H9 (cell line): Measurements from ENCODE around the gene RBM34. TPM values are rescaled to one million over a fixed set of nuclear protein-coding genes. Genes with fewer than 3 reads are reported as not detected.

Experiments used
- DNase-seq: peaks from one replicate; pipeline ENCODE4 v3.0.0-alpha.2; 2017
- H2AFZ ChIP-seq: one replicate; pipeline ENCODE4 v1.6.1; 2013; ENCODE audit warnings: mild to moderate bottlenecking, low read length, control low read depth, moderate library complexity
- H2AK5ac ChIP-seq: 2 replicates; pipeline ENCODE4 v1.6.1; 2013; ENCODE audit warnings: low read length, control low read depth, mixed read lengths; ENCODE audit not compliant: insufficient read length
- H2BK120ac ChIP-seq: one replicate; pipeline ENCODE4 v1.6.1; 2013; ENCODE audit warnings: low read depth, mild to moderate bottlenecking, low read length, control low read depth, inconsistent platforms; ENCODE audit not compliant: poor library complexity, severe bottlenecking
- H2BK12ac ChIP-seq: 2 replicates; pipeline ENCODE4 v1.6.1; 2013; ENCODE audit warnings: low read length, control low read depth, mixed read lengths, low read depth; ENCODE audit not compliant: insufficient read length
- H2BK15ac ChIP-seq: 2 replicates; pipeline ENCODE4 v1.6.1; 2013; ENCODE audit warnings: low read depth, low read length, control low read depth
- H2BK20ac ChIP-seq: one replicate; pipeline ENCODE4 v1.6.1; 2013; ENCODE audit warnings: low read depth, mild to moderate bottlenecking, low read length, control low read depth, inconsistent platforms; ENCODE audit not compliant: poor library complexity, severe bottlenecking
- H2BK5ac ChIP-seq: 2 replicates; pipeline ENCODE4 v1.6.1; 2013; ENCODE audit warnings: low read length, control low read depth, mixed read lengths; ENCODE audit not compliant: insufficient read length
- H3K14ac ChIP-seq: 2 replicates; pipeline ENCODE4 v1.6.1; 2013; ENCODE audit warnings: low read length, control low read depth; ENCODE audit not compliant: insufficient read depth
- H3K18ac ChIP-seq: 2 replicates; pipeline ENCODE4 v1.6.1; 2013; ENCODE audit warnings: low read depth, mild to moderate bottlenecking, mixed read lengths, low read length, control low read depth; ENCODE audit not compliant: insufficient read length
- H3K23ac ChIP-seq: 2 replicates; pipeline ENCODE4 v1.6.1; 2013; ENCODE audit warnings: low read length, control low read depth, mixed read lengths, low read depth; ENCODE audit not compliant: insufficient read length
- H3K23me2 ChIP-seq: 2 replicates; pipeline ENCODE4 v1.6.1; 2013; ENCODE audit warnings: low read depth, mild to moderate bottlenecking, mixed read lengths, low read length, control low read depth; ENCODE audit not compliant: insufficient read length, poor library complexity, severe bottlenecking
- H3K27ac ChIP-seq: 2 replicates; pipeline ENCODE4 v1.5.1; 2013; ENCODE audit warnings: low read length, control low read depth, mixed read lengths, low read depth; ENCODE audit not compliant: insufficient read length
- H3K27me3 ChIP-seq: 2 replicates; pipeline ENCODE4 v1.6.1; 2013; ENCODE audit warnings: low read length, control low read depth, inconsistent platforms; ENCODE audit not compliant: insufficient read depth
- H3K4ac ChIP-seq: 2 replicates; pipeline ENCODE4 v1.6.1; 2013; ENCODE audit warnings: low read depth, mild to moderate bottlenecking, control low read depth, inconsistent platforms, low read length, moderate library complexity
- H3K4me1 ChIP-seq: 2 replicates; pipeline ENCODE4 v1.6.1; 2013; ENCODE audit warnings: low read length, control low read depth, inconsistent platforms; ENCODE audit not compliant: insufficient read depth
- H3K4me2 ChIP-seq: 2 replicates; pipeline ENCODE4 v1.6.1; 2013; ENCODE audit warnings: low read length, control low read depth, mixed read lengths; ENCODE audit not compliant: insufficient read length, insufficient read depth
- H3K56ac ChIP-seq: 2 replicates; pipeline ENCODE4 v1.6.1; 2013; ENCODE audit warnings: low read depth, mild to moderate bottlenecking, mixed read lengths, low read length, control low read depth; ENCODE audit not compliant: insufficient read length
- H3K79me1 ChIP-seq: 2 replicates; pipeline ENCODE4 v1.6.1; 2013; ENCODE audit warnings: low read depth, mild to moderate bottlenecking, moderate library complexity, low read length, control low read depth, inconsistent platforms; ENCODE audit not compliant: insufficient read depth, poor library complexity, severe bottlenecking
- H3K79me2 ChIP-seq: 2 replicates; pipeline ENCODE4 v1.6.1; 2013; ENCODE audit warnings: low read length, control low read depth, inconsistent platforms; ENCODE audit not compliant: insufficient read depth
- H3K9ac ChIP-seq: 2 replicates; pipeline ENCODE4 v1.6.1; 2013; ENCODE audit warnings: low read length, control low read depth, mixed read lengths; ENCODE audit not compliant: insufficient read length; ENCODE audit errors: extremely low read depth
- H3K9me3 ChIP-seq: one replicate; pipeline ENCODE4 v1.6.1; 2013; ENCODE audit warnings: low read depth, low read length, inconsistent platforms; ENCODE audit not compliant: control insufficient read depth
- H3T11ph ChIP-seq: one replicate; pipeline ENCODE4 v1.6.1; 2013; ENCODE audit warnings: mild to moderate bottlenecking, low read length, control low read depth, inconsistent platforms
- H4K20me1 ChIP-seq: one replicate; pipeline ENCODE4 v1.6.1; 2013; ENCODE audit not compliant: control insufficient read depth, insufficient read length, insufficient read depth
- H4K5ac ChIP-seq: 2 replicates; pipeline ENCODE4 v1.6.1; 2013; ENCODE audit warnings: low read depth, mild to moderate bottlenecking, mixed read lengths, low read length, control low read depth; ENCODE audit not compliant: insufficient read length
- H4K8ac ChIP-seq: replicated peaks from 2 replicates; pipeline ENCODE4 v1.6.1; 2013; ENCODE audit warnings: low read length, control low read depth, mixed read lengths, low read depth; ENCODE audit not compliant: insufficient read length
- H4K91ac ChIP-seq: 2 replicates; pipeline ENCODE4 v1.6.1; 2013; ENCODE audit warnings: low read depth, mild to moderate bottlenecking, moderate library complexity, mixed read lengths, low read length, control low read depth; ENCODE audit not compliant: insufficient read length
- H3K27ac Mint-ChIP-seq, 3 experiments: 2 replicates in 2 of 3; 3 replicates in 1 of 3; pipeline ENCODE4 v1.8.0; 2020 to 2021; ENCODE audit warnings: mixed read lengths in 3 of 3, mild to moderate bottlenecking in 1 of 3, moderate library complexity in 1 of 3
- H3K27me3 Mint-ChIP-seq: 2 replicates; pipeline ENCODE4 v1.8.0; 2021; ENCODE audit warnings: low read depth, mild to moderate bottlenecking, moderate library complexity, mixed read lengths
- H3K36me3 Mint-ChIP-seq, 3 experiments: 2 replicates in 2 of 3; 3 replicates in 1 of 3; pipeline ENCODE4 v1.8.0; 2020 to 2021; ENCODE audit warnings: low read depth in 3 of 3, mixed read lengths in 3 of 3; ENCODE audit not compliant: insufficient read depth in 1 of 3
- H3K4me1 Mint-ChIP-seq, 2 experiments: 2 replicates each; pipeline ENCODE4 v1.8.0; 2020; ENCODE audit warnings: mixed read lengths in 2 of 2
- H3K4me3 Mint-ChIP-seq, 2 experiments: 2 replicates in 1 of 2; 3 replicates in 1 of 2; pipeline ENCODE4 v1.8.0; 2020 to 2021; ENCODE audit warnings: mild to moderate bottlenecking in 2 of 2, mixed read lengths in 2 of 2, moderate library complexity in 1 of 2
- H3K9me3 Mint-ChIP-seq, 2 experiments: 2 replicates in 1 of 2; 3 replicates in 1 of 2; pipeline ENCODE4 v1.8.0; 2020; ENCODE audit warnings: mild to moderate bottlenecking in 2 of 2, mixed read lengths in 2 of 2, moderate library complexity in 1 of 2
- CTCF ChIP-seq: fragments of 200-600 bp; sonication (generic); conservative IDR thresholded peaks from 3 replicates; pipeline ENCODE4 v1.8.0; 2021; ENCODE audit warnings: antibody characterized with exemption, mild to moderate bottlenecking
- WGBS: extraction: QIAGEN DNeasy Blood & Tissue Kit; methylation state at CpG from one replicate; pipeline ENCODE4 v1.1.7; 2013; ENCODE audit warnings: missing lambda C conversion rate, low lambda C conversion rate, mixed read lengths; ENCODE audit not compliant: insufficient read length; ENCODE audit errors: extremely low coverage; 5-methylcytosine and 5-hydroxymethylcytosine counted together
- total RNA-seq: library from RNA; stranded (reverse); gene quantifications from 2 replicates; pipeline ENCODE4 v1.2.1, GENCODE V29; 2021

RBM34 gene
- total RNA-seq, 1 experiment from 2014 or later: 121 TPM

GRCh38 chr1:235102993-235103411, 58.0 kb downstream of the RBM34 start:
- Histone ChIP-seq H3K9ac (no peak overlapping the region), H3K14ac (no peak overlapping the region), H3K56ac (no peak overlapping the region), H3K4ac (no peak overlapping the region), H3K4me1 (no peaks in the 10 kb centered on the region), H3T11ph (no peak overlapping the region), H2AK5ac (no peak overlapping the region), H4K91ac (no peak overlapping the region), H3K27me3 (no peaks in the 10 kb centered on the region), H3K23me2 (no peaks in the 10 kb centered on the region), H3K23ac (no peak overlapping the region), H3K79me2 (no peaks in the 10 kb centered on the region), H2BK5ac (no peak overlapping the region), H3K79me1 (no peaks in the 10 kb centered on the region), H3K27ac (no peak overlapping the region), H2BK12ac (no peak overlapping the region), H3K4me2 (no peak overlapping the region), H2BK20ac (no peak overlapping the region), H4K8ac (no peak overlapping the region), H2BK120ac (no peak overlapping the region), H2BK15ac (no peak overlapping the region), H3K9me3 (no peaks in the 10 kb centered on the region), H4K5ac (no peak overlapping the region), H3K18ac (no peak overlapping the region), H2AFZ (no peak overlapping the region), H4K20me1 (no peaks in the 10 kb centered on the region)
- H3K27me3 Mint-ChIP-seq: peaks cover 7% of the 10 kb centered on the region
- peaks cover 0 to 2% of the 10 kb centered on the region in 2 experiments; a peak in 1 of 5 replicates for H3K9me3 Mint-ChIP-seq
- no peak overlapping the region for H3K27ac Mint-ChIP-seq
- DNase-seq: no peak
- H3K36me3 Mint-ChIP-seq: peaks cover 5 to 9% (median 6%) of the 10 kb centered on the region in 3 experiments; a peak in 6 of 7 replicates
- H3K4me3 Mint-ChIP-seq: no peak overlapping the region
- no peak for TF ChIP-seq CTCF
- no CpG with 5 or more reads among the region's 4 CpGs for WGBS
- peaks cover 23 to 26% of the 10 kb centered on the region in 2 experiments for H3K4me1 Mint-ChIP-seq
